SK-N-SH (cell line): ENCODE results near the gene CEACAM5. TPM values are rescaled to one million over a fixed set of nuclear protein-coding genes. Genes with fewer than 3 reads are reported as not detected.

ENCODE experiments used
- CTCF ChIA-PET: fragments of 300-600, 350-600 bp; formaldehyde crosslinking; extraction: SDS; loops from one replicate; lab custom pipeline; 2021; lab: Yijun Ruan, JAX
- POLR2A ChIA-PET: fragments of 350-600 bp; sonication (Branson Sonifier 250); formaldehyde crosslinking; extraction: SDS; loops from one replicate; lab custom pipeline; 2020; ENCODE audit warnings: antibody characterized with exemption, inconsistent platforms; lab: Yijun Ruan, JAX
- DNase-seq: peaks from one replicate; pipeline ENCODE4 v3.0.0; 2012
- H2AFZ ChIP-seq: fragments of 200-600 bp; sonication (generic); 2 replicates; pipeline ENCODE4 v1.8.1; 2016; ENCODE audit warnings: antibody characterized with exemption, mild to moderate bottlenecking, low read depth
- H3F3A ChIP-seq: fragments of 200-600 bp; sonication (generic); replicated peaks from 2 replicates; pipeline ENCODE3; 2016; ENCODE audit warnings: antibody characterized with exemption, mild to moderate bottlenecking; ENCODE audit not compliant: insufficient read depth
- H3K27ac ChIP-seq, 2 experiments: fragments of 200-500 bp in 1 of 2; fragments of 200-600 bp in 1 of 2; sonication (Bioruptor generic) in 1 of 2; sonication (generic), shearing (Covaris generic) in 1 of 2; 2 replicates each; pipeline versions ENCODE4 v1.5.1 to v1.6.1; 2014 to 2016; ENCODE audit warnings: low read depth in 2 of 2, inconsistent platforms in 1 of 2, low read length in 1 of 2, mild to moderate bottlenecking in 1 of 2, mixed read lengths in 1 of 2
- H3K27me3 ChIP-seq: fragments of 200-600 bp; sonication (generic), shearing (Covaris generic); 2 replicates; pipeline ENCODE4 v1.6.1; 2016; ENCODE audit warnings: mixed run types; ENCODE audit not compliant: insufficient read depth
- H3K36me3 ChIP-seq, 2 experiments: fragments of 200-500 bp in 1 of 2; fragments of 200-600 bp in 1 of 2; sonication (Bioruptor generic) in 1 of 2; sonication (generic) in 1 of 2; replicated peaks in 1 of 2; 2 replicates each; pipeline versions ENCODE3 to v1.5.1; 2014 to 2016; ENCODE audit warnings: low read length in 1 of 2, mild to moderate bottlenecking in 1 of 2; ENCODE audit not compliant: insufficient read depth in 2 of 2, control insufficient read depth in 1 of 2
- H3K4me1 ChIP-seq, 2 experiments: fragments of 200-500 bp in 1 of 2; fragments of 200-600 bp in 1 of 2; sonication (Bioruptor generic) in 1 of 2; sonication (generic), shearing (Covaris generic) in 1 of 2; 2 replicates each; pipeline versions ENCODE4 v1.5.1 to v1.6.1; 2014 to 2016; ENCODE audit warnings: low read depth in 1 of 2, low read length in 1 of 2, mixed run types in 1 of 2; ENCODE audit not compliant: insufficient read depth in 2 of 2, control insufficient read depth in 1 of 2
- H3K4me2 ChIP-seq: fragments of 200-600 bp; sonication (generic), shearing (Covaris generic); 2 replicates; pipeline ENCODE4 v1.6.1; 2017; ENCODE audit warnings: mixed run types
- H3K4me3 ChIP-seq, 2 experiments: fragments of 200-500 bp in 1 of 2; fragments of 200-600 bp in 1 of 2; sonication (Bioruptor generic) in 1 of 2; sonication (generic), shearing (Covaris generic) in 1 of 2; 2 replicates each; pipeline versions ENCODE4 v1.5.1 to v1.8.1; 2014 to 2016; ENCODE audit warnings: low read depth in 2 of 2, inconsistent platforms in 1 of 2, low read length in 1 of 2, mild to moderate bottlenecking in 1 of 2, mixed read lengths in 1 of 2, moderate library complexity in 1 of 2
- H3K79me2 ChIP-seq: fragments of 200-600 bp; sonication (generic); 2 replicates; pipeline ENCODE4 v1.8.1; 2017; ENCODE audit warnings: mild to moderate bottlenecking; ENCODE audit not compliant: insufficient read depth
- H3K9ac ChIP-seq: fragments of 200-600 bp; sonication (generic); 2 replicates; pipeline ENCODE4 v1.6.1; 2017; ENCODE audit warnings: mixed run types
- H3K9me2 ChIP-seq: fragments of 200-600 bp; sonication (generic); 2 replicates; pipeline ENCODE4 v1.6.1; 2017; ENCODE audit warnings: mixed run types
- H3K9me3 ChIP-seq: fragments of 200-600 bp; sonication (generic); 2 replicates; pipeline ENCODE4 v1.6.1; 2017; ENCODE audit warnings: mixed run types, mild to moderate bottlenecking, moderate library complexity
- H4K20me1 ChIP-seq: fragments of 200-600 bp; sonication (generic); 2 replicates; pipeline ENCODE4 v1.6.1; 2017; ENCODE audit warnings: mild to moderate bottlenecking, mixed run types; ENCODE audit not compliant: insufficient read depth
- CHD2 ChIP-seq: fragments of 150-350 bp; IDR thresholded peaks from 2 replicates; pipeline ENCODE4 v1.6.1; 2018; ENCODE audit warnings: low read length; ENCODE audit not compliant: partially characterized antibody
- ELF1 ChIP-seq: IDR thresholded peaks from 2 replicates; pipeline ENCODE4 v1.4.0; 2012
- EP300 ChIP-seq, 2 experiments: IDR thresholded peaks; 2 replicates each; pipeline versions ENCODE4 v1.4.0 to v1.6.1; 2012; ENCODE audit warnings: borderline replicate concordance in 1 of 2, low read depth in 1 of 2, low read length in 1 of 2
- EZH2phosphoT487 ChIP-seq: fragments of 200-600 bp; sonication (generic); IDR thresholded peaks from 2 replicates; pipeline ENCODE4 v1.6.1; 2017; ENCODE audit warnings: low read depth, mixed run types, mild to moderate bottlenecking, antibody characterized with exemption, moderate library complexity, borderline replicate concordance
- FOXM1 ChIP-seq: IDR thresholded peaks from 2 replicates; pipeline ENCODE4 v1.4.0; 2012; ENCODE audit warnings: low read depth, mild to moderate bottlenecking
- GABPA ChIP-seq: IDR thresholded peaks from 2 replicates; pipeline ENCODE4 v1.4.0; 2012; ENCODE audit warnings: low read depth, mild to moderate bottlenecking
- IRF3 ChIP-seq: fragments of 150-350 bp; IDR thresholded peaks from 2 replicates; pipeline ENCODE4 v1.6.1; 2016; ENCODE audit warnings: mild to moderate bottlenecking, low read depth, low read length
- JUND ChIP-seq: IDR thresholded peaks from 2 replicates; pipeline ENCODE4 v1.4.0; 2012
- MXI1 ChIP-seq: IDR thresholded peaks from 2 replicates; pipeline ENCODE4 v1.6.1; 2012; ENCODE audit warnings: mild to moderate bottlenecking, low read depth, low read length, improper control_type of control experiment
- NRF1 ChIP-seq: IDR thresholded peaks from 2 replicates; pipeline ENCODE4 v1.6.1; 2012; ENCODE audit warnings: low read depth, mild to moderate bottlenecking, low read length
- RAD21 ChIP-seq: IDR thresholded peaks from 2 replicates; pipeline ENCODE4 v1.6.1; 2012; ENCODE audit warnings: mild to moderate bottlenecking, low read length
- RCOR1 ChIP-seq: fragments of 150-350 bp; IDR thresholded peaks from 2 replicates; pipeline ENCODE4 v1.6.1; 2017; ENCODE audit warnings: antibody characterized with exemption, low read length
- RFX5 ChIP-seq: IDR thresholded peaks from 2 replicates; pipeline ENCODE4 v1.6.1; 2012; ENCODE audit warnings: mild to moderate bottlenecking, improper control_type of control experiment, low read length
- RXRA ChIP-seq: IDR thresholded peaks from 2 replicates; pipeline ENCODE4 v1.4.0; 2012; ENCODE audit warnings: low read depth, mild to moderate bottlenecking, borderline replicate concordance
- SMC3 ChIP-seq: IDR thresholded peaks from 2 replicates; pipeline ENCODE4 v1.6.1; 2012; ENCODE audit warnings: low read depth, low read length, improper control_type of control experiment
- TAF1 ChIP-seq: IDR thresholded peaks from 2 replicates; pipeline ENCODE4 v1.6.1; 2012; ENCODE audit warnings: low read depth, mild to moderate bottlenecking, low read length, moderate library complexity, borderline replicate concordance
- ZBTB33 ChIP-seq: IDR thresholded peaks from 2 replicates; pipeline ENCODE4 v1.4.0; 2012; ENCODE audit warnings: low read depth, borderline replicate concordance
- WGBS: methylation state at CpG from one replicate; pipeline ENCODE4 v1.1.6; 2017; ENCODE audit warnings: low lambda C conversion rate; 5-methylcytosine and 5-hydroxymethylcytosine counted together
- polyA plus RNA-seq, 3 experiments: library from polyadenylated mRNA; depleted of rRNA; stranded (reverse); fragments of >200 nt; gene quantifications; 2 replicates each; pipeline ENCODE4 v1.2.3, GENCODE V29; 2012
- TF ChIP-seq, protein P1 (sequence below): fragments of 150-350 bp; IDR thresholded peaks from 2 replicates; pipeline ENCODE4 v1.6.1; 2017; ENCODE audit warnings: antibody characterized with exemption, low read length, low read depth, borderline replicate concordance
- TF ChIP-seq, protein P2 (sequence below): fragments of 200-600 bp; sonication (generic); IDR thresholded peaks from 2 replicates; pipeline ENCODE4 v1.6.1; 2017; ENCODE audit warnings: antibody characterized with exemption, mild to moderate bottlenecking, moderate library complexity
- TF ChIP-seq, protein P3 (sequence below): IDR thresholded peaks from 2 replicates; pipeline ENCODE4; 2012

Gene CEACAM5
- polyA plus RNA-seq, 1 of the 3 experiments (the other 2 are of a cell fraction): not detected

GRCh38 chr19:41695745-41696144, 12.7 kb upstream of the CEACAM5 start:
- Histone ChIP-seq H4K20me1 (no peaks in the 10 kb centered on the region), H2AFZ (no peak overlapping the region), H3K4me2 (no peak overlapping the region), H3K36me3 (no peaks in the 10 kb centered on the region), H3K79me2 (no peaks in the 10 kb centered on the region), H3K9me3 (no peaks in the 10 kb centered on the region), H3K4me1 (no peaks in the 10 kb centered on the region), H3K9ac (no peak overlapping the region), H3K27ac (no peak overlapping the region), H3F3A (no peaks in the 10 kb centered on the region), H3K9me2 (no peaks in the 10 kb centered on the region), H3K27me3 (no peaks in the 10 kb centered on the region), H3K4me3 (no peak overlapping the region)
- CTCF ChIA-PET: interaction anchor here (0.9 to 1.2 kb wide), 2 partner anchors 11 to 54 kb away, joined by 3 to 5 read pairs; no protein-coding TSS in a partner anchor
- TF ChIP-seq RCOR1: no peak
- TF ChIP-seq, protein P1, sequence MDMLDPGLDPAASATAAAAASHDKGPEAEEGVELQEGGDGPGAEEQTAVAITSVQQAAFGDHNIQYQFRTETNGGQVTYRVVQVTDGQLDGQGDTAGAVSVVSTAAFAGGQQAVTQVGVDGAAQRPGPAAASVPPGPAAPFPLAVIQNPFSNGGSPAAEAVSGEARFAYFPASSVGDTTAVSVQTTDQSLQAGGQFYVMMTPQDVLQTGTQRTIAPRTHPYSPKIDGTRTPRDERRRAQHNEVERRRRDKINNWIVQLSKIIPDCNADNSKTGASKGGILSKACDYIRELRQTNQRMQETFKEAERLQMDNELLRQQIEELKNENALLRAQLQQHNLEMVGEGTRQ: no peak
- no peak for TF ChIP-seq IRF3
- TF ChIP-seq ZBTB33: no peak
- no peak for TF ChIP-seq RFX5
- TF ChIP-seq, protein P2, sequence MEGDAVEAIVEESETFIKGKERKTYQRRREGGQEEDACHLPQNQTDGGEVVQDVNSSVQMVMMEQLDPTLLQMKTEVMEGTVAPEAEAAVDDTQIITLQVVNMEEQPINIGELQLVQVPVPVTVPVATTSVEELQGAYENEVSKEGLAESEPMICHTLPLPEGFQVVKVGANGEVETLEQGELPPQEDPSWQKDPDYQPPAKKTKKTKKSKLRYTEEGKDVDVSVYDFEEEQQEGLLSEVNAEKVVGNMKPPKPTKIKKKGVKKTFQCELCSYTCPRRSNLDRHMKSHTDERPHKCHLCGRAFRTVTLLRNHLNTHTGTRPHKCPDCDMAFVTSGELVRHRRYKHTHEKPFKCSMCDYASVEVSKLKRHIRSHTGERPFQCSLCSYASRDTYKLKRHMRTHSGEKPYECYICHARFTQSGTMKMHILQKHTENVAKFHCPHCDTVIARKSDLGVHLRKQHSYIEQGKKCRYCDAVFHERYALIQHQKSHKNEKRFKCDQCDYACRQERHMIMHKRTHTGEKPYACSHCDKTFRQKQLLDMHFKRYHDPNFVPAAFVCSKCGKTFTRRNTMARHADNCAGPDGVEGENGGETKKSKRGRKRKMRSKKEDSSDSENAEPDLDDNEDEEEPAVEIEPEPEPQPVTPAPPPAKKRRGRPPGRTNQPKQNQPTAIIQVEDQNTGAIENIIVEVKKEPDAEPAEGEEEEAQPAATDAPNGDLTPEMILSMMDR: no peak
- TF ChIP-seq TAF1: no peak
- no peak for TF ChIP-seq JUND
- no peak for TF ChIP-seq EZH2phosphoT487
- TF ChIP-seq RAD21: no peak
- TF ChIP-seq RXRA: no peak
- TF ChIP-seq MXI1: no peak
- no peak for TF ChIP-seq FOXM1
- no peak for TF ChIP-seq SMC3
- no peak for TF ChIP-seq EP300 (IDR thresholded peaks at IDR 0.05; ENCODE audit: borderline replicate concordance in 1 of 2, low read depth in 1 of 2, low read length in 1 of 2)
- no peak for TF ChIP-seq CHD2
- TF ChIP-seq, protein P3, sequence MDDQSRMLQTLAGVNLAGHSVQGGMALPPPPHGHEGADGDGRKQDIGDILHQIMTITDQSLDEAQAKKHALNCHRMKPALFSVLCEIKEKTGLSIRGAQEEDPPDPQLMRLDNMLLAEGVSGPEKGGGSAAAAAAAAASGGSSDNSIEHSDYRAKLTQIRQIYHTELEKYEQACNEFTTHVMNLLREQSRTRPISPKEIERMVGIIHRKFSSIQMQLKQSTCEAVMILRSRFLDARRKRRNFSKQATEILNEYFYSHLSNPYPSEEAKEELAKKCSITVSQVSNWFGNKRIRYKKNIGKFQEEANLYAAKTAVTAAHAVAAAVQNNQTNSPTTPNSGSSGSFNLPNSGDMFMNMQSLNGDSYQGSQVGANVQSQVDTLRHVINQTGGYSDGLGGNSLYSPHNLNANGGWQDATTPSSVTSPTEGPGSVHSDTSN: no peak
- no peak for TF ChIP-seq NRF1
- no peak for TF ChIP-seq ELF1
- TF ChIP-seq GABPA: no peak
- 33% methylated on average over 1 of the region's 2 CpGs for WGBS
- no peak for DNase-seq
- POLR2A ChIA-PET: no interaction called here
